DOHH2 (cell line): ENCODE measurements around the gene RHOBTB3.

Experiments used
- H3F3A ChIP-seq: fragments of 200-600 bp; sonication (generic), shearing (Covaris generic); 2 replicates; pipeline ENCODE4 v1.6.0; 2016; ENCODE audit warnings: antibody characterized with exemption, mild to moderate bottlenecking; ENCODE audit not compliant: control insufficient read depth, insufficient read depth
- H3K27ac ChIP-seq: fragments of 200-600 bp; sonication (generic); 2 replicates; pipeline ENCODE4 v1.5.1; 2014; ENCODE audit warnings: low read depth, mild to moderate bottlenecking, low read length, moderate library complexity
- H3K27me3 ChIP-seq: fragments of 200-600 bp; sonication (generic); 2 replicates; pipeline ENCODE4 v1.6.1; 2014; ENCODE audit warnings: mild to moderate bottlenecking, low read length, mixed read lengths; ENCODE audit not compliant: control insufficient read depth
- H3K36me3 ChIP-seq: fragments of 200-600 bp; sonication (generic); 2 replicates; pipeline ENCODE4 v1.6.1; 2014; ENCODE audit warnings: mild to moderate bottlenecking, low read length, moderate library complexity, mixed read lengths; ENCODE audit not compliant: control insufficient read depth
- H3K4me1 ChIP-seq: fragments of 200-600 bp; sonication (generic); 2 replicates; pipeline ENCODE4 v1.6.1; 2014; ENCODE audit warnings: mild to moderate bottlenecking, low read length, mixed read lengths; ENCODE audit not compliant: control insufficient read depth
- H3K4me2 ChIP-seq: fragments of 200-600 bp; sonication (generic); 2 replicates; pipeline ENCODE4 v1.6.0; 2014; ENCODE audit warnings: mild to moderate bottlenecking, low read length, moderate library complexity
- H3K4me3 ChIP-seq: fragments of 200-600 bp; sonication (generic); 2 replicates; pipeline ENCODE4 v1.5.1; 2014; ENCODE audit warnings: mild to moderate bottlenecking, low read length, mixed read lengths
- H3K79me2 ChIP-seq: fragments of 200-600 bp; sonication (generic); 2 replicates; pipeline ENCODE4 v1.6.1; 2014; ENCODE audit warnings: mild to moderate bottlenecking, low read length, mixed read lengths; ENCODE audit not compliant: control insufficient read depth
- H3K9me2 ChIP-seq: fragments of 200-600 bp; sonication (generic); replicated peaks from 2 replicates; pipeline ENCODE4 v1.6.1; 2014; ENCODE audit warnings: mild to moderate bottlenecking, low read length, mixed read lengths; ENCODE audit not compliant: control insufficient read depth
- H3K9me3 ChIP-seq: fragments of 200-600 bp; sonication (generic); 2 replicates; pipeline ENCODE4 v1.6.1; 2014; ENCODE audit warnings: antibody characterized with exemption, low read length, mixed read lengths; ENCODE audit not compliant: control insufficient read depth, insufficient read depth
- H4K20me1 ChIP-seq: fragments of 200-600 bp; sonication (generic); 2 replicates; pipeline ENCODE4 v1.6.0; 2014; ENCODE audit warnings: low read depth, mild to moderate bottlenecking, antibody characterized with exemption, low read length, moderate library complexity; ENCODE audit not compliant: control insufficient read depth, insufficient read depth
- EZH2phosphoT487 ChIP-seq: fragments of 200-600 bp; sonication (generic); IDR thresholded peaks from 2 replicates; pipeline ENCODE4 v1.6.1; 2017; ENCODE audit warnings: borderline replicate concordance, mild to moderate bottlenecking, antibody characterized with exemption, low read length, moderate library complexity, mixed read lengths
- TF ChIP-seq, protein P1 (sequence below): fragments of 200-600 bp; sonication (generic); IDR thresholded peaks from one replicate; pipeline ENCODE4 v1.5.1; 2014; ENCODE audit warnings: antibody characterized with exemption, mild to moderate bottlenecking, low read depth, low read length; ENCODE audit not compliant: poor library complexity, severe bottlenecking

RHOBTB3 gene

GRCh38 chr5:95727764-95728191 is 3.4 kb upstream of the RHOBTB3 start:
- Histone ChIP-seq H3K9me2 (no peaks in the 10 kb centered on the region), H3K4me2 (no peak overlapping the region)
- no peak for TF ChIP-seq EZH2phosphoT487
- TF ChIP-seq, protein P1, sequence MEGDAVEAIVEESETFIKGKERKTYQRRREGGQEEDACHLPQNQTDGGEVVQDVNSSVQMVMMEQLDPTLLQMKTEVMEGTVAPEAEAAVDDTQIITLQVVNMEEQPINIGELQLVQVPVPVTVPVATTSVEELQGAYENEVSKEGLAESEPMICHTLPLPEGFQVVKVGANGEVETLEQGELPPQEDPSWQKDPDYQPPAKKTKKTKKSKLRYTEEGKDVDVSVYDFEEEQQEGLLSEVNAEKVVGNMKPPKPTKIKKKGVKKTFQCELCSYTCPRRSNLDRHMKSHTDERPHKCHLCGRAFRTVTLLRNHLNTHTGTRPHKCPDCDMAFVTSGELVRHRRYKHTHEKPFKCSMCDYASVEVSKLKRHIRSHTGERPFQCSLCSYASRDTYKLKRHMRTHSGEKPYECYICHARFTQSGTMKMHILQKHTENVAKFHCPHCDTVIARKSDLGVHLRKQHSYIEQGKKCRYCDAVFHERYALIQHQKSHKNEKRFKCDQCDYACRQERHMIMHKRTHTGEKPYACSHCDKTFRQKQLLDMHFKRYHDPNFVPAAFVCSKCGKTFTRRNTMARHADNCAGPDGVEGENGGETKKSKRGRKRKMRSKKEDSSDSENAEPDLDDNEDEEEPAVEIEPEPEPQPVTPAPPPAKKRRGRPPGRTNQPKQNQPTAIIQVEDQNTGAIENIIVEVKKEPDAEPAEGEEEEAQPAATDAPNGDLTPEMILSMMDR = no peak

DNA sequence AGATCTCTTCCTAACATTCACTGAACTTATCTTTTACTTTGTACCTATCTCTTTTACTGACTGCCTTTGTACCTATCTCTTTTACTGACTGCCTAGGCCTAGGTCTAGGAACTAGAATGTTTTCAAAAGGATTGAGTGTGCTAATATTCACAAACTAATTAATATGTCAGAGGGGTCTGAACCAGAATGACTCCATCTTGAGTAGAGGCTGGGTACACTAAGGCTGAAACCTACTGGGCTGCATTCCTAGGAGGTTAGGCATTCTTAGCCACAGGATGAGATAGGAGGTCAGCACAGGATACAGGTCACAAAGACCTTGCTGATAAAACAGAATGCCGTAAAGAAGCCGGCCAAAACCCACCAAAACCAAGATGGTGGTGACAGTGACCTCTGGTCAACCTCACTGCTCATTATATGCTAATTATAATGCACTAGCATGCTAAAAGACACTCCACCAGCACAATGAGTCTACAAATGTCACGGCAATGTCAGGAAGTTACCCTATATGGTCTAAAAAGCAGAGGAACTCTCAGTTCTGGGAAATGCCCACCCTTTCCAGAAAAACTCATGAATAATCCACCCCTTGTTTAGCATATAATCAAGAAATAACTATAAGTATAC is 2.5 kb upstream of the RHOBTB3 start:
- peaks cover 6% of the 10 kb centered on the region; the same call in 1 of the 2 replicates for H3K4me1 ChIP-seq
- no peaks in the 10 kb centered on the region for H3K79me2 ChIP-seq
- peaks cover 62% of the 10 kb centered on the region for H3K27me3 ChIP-seq
- no peaks in the 10 kb centered on the region for H3F3A ChIP-seq
- H3K27ac ChIP-seq = no peak overlapping the region
- H3K4me2 ChIP-seq = no peak overlapping the region
- no peaks in the 10 kb centered on the region for H3K36me3 ChIP-seq
- H3K4me3 ChIP-seq = no peak overlapping the region
- H3K9me3 ChIP-seq = no peaks in the 10 kb centered on the region
- no peaks in the 10 kb centered on the region for H3K9me2 ChIP-seq
- H4K20me1 ChIP-seq = no peaks in the 10 kb centered on the region
- TF ChIP-seq, protein P1 = no peak
- no peak for TF ChIP-seq EZH2phosphoT487

More at GRCh38 chr5:95727764-95728191, 3.4 kb upstream of the RHOBTB3 start:
- Histone ChIP-seq H3K36me3 (no peaks in the 10 kb centered on the region), H3K4me3 (no peak overlapping the region), H3K9me3 (no peaks in the 10 kb centered on the region), H3K27ac (no peak overlapping the region), H4K20me1 (no peaks in the 10 kb centered on the region), H3F3A (no peaks in the 10 kb centered on the region), H3K4me1 (peaks cover 6% of the 10 kb centered on the region; the same call in 1 of the 2 replicates), H3K27me3 (peaks cover 54% of the 10 kb centered on the region), H3K79me2 (no peaks in the 10 kb centered on the region)

- no peaks in the 10 kb centered on the region for H3K79me2 ChIP-seq
- peaks cover 6% of the 10 kb centered on the region; the same call in 1 of the 2 replicates for H3K4me1 ChIP-seq
- no peak overlapping the region for H3K27ac ChIP-seq
- TF ChIP-seq, protein P1 = no peak
- no peak for TF ChIP-seq EZH2phosphoT487
- no peak overlapping the region for H3K4me3 ChIP-seq
- no peak overlapping the region for H3K4me2 ChIP-seq
- H3K27me3 ChIP-seq = peaks cover 69% of the 10 kb centered on the region
- H3F3A ChIP-seq = no peaks in the 10 kb centered on the region
- H3K36me3 ChIP-seq = no peaks in the 10 kb centered on the region
- no peaks in the 10 kb centered on the region for H3K9me2 ChIP-seq
- no peaks in the 10 kb centered on the region for H4K20me1 ChIP-seq
- H3K9me3 ChIP-seq = no peaks in the 10 kb centered on the region
Measured at GRCh38 chr5:95729115-95730010, 1.8 kb upstream of the RHOBTB3 start.
